ENCODE measurements around the gene SBK1. TPM values are rescaled to one million over a fixed set of nuclear protein-coding genes. Genes with fewer than 3 reads are reported as not detected.

SBK1 gene
- polyA plus RNA-seq, 12 donors, result 8.4 to 26.3 (median 15.9) TPM; not detected in 1

GRCh38 chr16:28280881-28281836 lies 11.2 kb upstream of the SBK1 start:
- DNase-seq, result no peak

GRCh38 chr16:28282045-28282444 lies 10.3 kb upstream of the SBK1 start:
- DNase-seq, result no peak

GRCh38 chr16:28283173-28283572 lies 9.2 kb upstream of the SBK1 start:
- no peak for DNase-seq

DNA sequence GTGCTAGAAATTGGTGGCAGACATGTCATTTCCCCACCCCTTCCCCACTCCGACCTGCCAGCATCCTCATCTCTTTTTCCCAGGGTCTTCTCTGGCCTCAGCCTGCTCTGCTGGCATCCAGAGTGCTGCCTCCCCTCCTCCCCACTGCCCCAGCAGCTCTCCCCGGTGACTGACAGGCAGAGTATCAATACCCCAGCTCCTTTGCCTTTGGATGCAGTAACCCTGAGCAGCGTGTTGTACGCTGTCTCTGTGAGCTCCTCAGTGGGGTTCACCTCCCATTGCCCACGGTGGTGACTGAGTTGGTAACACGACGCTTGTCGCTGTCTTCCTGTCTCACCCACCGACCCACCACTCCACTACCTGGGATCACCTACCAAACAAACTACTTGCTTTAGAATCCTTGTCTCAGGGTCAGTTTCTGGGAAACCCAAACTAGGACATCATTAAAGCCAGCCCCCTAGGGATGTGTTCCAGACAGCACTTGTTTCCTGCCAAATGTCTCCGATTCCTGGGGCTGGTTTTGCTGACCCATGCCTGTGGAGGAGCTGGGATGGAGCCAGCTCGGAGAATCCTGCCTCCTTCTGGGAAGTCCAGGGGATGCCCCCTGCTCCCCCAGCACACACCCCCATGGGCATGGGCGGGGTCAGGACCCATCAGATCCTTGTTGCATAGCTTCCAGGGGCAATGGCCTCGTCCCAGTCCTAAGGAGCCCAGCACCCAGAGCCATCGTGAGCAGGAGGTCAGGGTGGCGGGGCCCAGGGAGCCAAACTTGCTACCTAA lies 8.3 kb upstream of the SBK1 start:
- no peak for DNase-seq

- DNase-seq, result no peak
These were observed 6.7 kb upstream of the SBK1 start for GRCh38 chr16:28285649-28286048.

DNA sequence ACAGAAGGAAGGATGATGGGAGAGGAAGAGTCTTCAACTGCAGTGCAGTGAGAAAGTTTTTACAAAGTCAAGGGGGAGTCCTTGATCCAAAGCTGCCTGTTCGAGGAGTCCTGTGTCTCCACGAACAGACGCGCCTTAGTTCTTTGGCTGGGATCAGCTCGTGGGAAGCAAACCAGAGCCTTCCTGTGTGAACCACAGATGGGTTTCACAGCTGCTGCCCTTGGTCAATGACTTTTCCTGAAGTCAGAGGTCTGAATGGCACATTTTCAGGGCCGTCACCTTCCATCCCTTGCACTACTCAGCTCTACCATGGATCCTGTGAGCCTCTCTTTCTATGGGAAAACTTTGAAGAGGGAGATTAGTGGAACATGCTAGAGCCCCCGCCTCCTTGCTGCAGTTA lies 4.2 kb upstream of the SBK1 start:
- peak; percentile 31 for DNase-seq

- DNase-seq, result no peak
These were observed 3.3 kb upstream of the SBK1 start for GRCh38 chr16:28289048-28289447.

DNA sequence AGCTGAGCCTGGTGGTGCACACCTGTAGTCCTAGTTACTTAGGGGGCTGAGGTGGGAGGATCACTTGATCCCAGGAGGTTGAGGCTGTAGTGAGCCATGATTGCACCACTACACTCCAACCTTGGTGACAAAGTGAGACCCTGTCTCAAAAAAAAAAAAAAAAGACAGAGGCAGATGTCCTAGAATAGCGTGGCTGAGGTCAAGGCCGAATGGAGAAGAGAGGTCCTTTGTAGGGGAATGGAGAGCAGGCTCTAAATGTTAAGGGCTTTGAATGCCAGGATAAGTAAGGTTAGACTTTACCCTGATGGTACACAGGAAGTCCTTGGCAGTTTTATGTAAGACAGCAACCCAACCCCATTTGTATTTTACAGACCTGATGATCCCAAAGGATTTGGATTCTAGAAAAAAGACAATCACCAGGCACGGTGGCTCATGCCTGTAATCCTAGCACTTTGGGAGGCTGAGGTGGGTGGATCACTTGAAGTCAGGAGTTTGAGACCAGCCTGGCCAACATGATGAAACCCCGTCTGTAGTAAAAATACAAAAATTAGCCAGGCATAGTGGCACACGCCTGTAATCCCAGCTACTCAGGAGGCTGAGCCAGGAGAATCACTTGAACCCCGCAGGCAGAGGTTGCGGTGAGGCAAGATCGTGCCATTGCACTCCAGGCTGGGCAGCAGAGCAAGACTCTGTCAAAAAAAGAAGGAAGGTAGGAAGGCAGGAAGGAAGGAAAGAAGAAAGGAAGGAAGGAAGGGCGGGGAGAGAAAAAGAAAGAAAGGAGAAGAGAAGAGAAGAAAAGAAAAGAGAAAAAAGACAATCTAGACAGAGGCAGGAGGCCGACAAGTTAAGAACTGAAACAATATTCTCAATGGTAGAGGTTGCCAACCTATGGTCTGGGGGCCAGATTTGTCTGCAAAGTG lies 2.1 kb upstream of the SBK1 start:
- DNase-seq, result no peak

DNA sequence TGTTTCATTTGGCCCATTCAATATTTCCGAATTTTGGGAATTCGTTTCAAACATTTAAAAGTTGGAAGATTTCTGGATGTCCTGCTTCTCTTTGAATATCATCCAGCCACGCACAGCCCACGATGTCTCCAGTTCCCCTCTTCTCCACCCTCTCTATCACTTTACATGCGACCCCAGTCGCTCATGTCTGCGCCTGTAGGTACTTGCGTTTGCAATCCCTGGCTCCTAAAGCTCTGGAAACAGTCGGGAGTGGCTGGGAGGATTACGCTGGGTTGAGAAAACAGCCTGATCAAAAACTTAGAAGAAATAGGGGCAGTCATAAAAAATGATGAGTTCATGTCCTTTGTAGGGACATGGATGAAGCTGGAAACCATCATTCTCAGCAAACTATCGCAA lies 1.5 kb upstream of the SBK1 start:
- no peak for DNase-seq

DNA sequence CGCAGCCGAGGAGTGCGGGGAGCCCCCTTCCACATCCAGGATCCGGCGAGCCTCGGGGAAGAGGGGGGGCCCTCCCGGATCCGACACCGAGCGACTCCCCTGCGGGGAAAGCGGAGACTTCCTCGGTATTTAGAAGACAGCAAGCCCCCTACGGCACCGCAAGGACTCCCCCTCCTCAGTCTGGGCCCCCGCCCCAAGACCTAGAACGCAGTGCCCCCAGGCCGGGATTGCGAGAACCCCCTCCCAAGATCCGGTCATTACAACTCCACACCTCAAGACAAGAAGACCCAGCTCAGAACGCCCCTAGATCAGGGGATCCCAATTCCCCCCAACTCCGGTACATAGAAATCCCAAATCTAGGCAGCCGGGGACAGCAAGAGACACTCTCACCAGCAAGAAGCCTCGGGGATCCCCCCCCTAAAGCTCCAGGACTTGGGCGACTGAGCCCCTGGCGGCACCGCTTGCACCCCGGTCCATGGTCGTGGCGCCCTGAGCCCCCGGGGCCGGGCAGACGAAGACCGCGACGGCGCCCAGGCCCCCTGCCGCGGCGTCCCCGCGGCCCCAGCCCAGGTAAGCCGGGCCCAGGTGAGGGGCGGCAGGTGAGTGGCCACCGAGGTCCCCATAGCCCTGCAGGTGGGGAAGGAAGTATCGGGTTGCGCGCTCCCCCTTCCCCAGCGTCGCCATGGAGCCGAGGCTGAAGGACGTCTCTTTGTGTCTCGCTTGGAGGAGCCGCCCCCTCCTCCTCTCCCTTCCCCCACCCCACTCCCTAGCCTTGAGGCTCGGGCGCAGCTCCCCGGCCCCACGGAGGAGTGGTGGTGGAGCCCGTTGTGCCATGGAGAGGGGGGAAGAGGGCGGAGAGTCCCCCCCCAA lies 641 bp downstream of the SBK1 start:
- DNase-seq, result no peak

DNA sequence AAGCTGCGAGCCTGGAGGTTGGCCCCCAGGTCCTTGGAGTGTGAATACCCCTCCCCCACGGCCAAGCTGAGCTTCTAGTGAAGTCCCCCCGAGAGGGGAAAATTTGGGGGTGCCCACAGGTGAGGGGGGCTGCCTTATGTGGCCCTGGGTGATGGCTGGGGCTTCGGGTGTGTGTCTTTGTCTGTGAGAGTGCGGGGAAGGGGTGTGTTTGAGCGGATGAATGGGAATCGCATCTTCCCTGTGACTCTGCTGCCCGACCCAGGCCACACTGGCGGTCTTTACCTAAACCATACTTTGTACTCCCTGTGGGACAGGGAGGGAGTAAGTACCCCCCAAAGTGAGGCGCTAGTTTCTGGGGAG lies 1.3 kb downstream of the SBK1 start:
- no peak for DNase-seq

DNA sequence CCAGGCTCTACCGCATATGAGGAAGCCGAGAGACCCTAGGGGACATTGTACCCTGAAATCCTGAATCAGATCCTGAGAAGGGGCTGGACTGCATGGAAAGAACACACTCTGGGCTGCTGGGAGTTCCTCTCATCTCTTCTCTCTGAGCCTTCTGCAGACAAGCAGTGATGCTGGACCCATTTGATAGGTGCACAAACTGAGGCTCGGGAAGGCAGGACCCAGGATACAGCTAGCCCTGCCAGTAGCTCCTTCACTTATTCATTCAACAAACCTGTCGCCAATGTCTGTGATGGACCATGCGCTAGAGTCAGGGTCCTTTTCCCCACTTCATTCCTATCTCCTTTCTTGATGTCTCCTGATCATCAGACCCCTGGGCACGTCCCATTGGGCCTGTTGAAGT lies 1.9 kb downstream of the SBK1 start:
- DNase-seq, result no peak

DNA sequence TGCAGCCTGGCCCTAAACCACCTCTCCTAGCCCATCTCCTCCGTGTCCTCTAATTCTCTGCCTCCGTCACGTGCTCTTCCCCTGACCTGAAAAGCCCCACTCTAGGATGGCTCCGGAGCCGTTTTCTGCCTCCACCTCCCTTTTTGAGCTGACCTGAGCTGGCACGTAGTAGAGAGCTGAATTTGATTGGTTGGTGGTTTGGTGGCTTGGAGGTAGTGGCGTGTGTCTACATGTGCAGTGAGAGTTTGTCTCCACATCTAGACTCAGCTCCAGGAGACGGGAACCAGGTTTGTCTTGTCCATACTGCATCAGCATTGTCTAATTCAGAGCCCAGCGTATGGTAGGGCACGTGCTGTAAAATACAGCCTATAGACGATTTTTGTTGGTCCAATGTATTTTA lies 3.0 kb downstream of the SBK1 start:
- no peak for DNase-seq

DNA sequence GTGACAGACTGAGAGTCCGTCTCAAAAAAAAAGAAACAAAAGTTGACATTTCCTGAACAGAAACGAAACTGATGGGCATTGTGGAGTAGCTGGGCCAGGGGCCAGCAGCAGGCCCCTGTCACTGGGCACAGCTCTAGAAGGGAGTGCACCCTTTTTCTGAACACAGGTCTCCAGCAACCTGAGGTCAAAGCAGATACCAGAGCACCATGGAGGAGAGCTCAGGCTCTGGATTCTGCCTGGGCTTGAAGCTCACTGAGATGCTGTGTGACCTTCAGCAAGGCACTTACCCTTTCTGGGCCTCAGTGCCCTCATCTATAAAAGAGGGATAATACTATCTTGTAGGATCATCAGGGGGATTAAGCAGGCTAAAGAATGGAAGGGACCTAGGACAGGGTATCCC lies 5.0 kb downstream of the SBK1 start:
- DNase-seq, result no peak

DNA sequence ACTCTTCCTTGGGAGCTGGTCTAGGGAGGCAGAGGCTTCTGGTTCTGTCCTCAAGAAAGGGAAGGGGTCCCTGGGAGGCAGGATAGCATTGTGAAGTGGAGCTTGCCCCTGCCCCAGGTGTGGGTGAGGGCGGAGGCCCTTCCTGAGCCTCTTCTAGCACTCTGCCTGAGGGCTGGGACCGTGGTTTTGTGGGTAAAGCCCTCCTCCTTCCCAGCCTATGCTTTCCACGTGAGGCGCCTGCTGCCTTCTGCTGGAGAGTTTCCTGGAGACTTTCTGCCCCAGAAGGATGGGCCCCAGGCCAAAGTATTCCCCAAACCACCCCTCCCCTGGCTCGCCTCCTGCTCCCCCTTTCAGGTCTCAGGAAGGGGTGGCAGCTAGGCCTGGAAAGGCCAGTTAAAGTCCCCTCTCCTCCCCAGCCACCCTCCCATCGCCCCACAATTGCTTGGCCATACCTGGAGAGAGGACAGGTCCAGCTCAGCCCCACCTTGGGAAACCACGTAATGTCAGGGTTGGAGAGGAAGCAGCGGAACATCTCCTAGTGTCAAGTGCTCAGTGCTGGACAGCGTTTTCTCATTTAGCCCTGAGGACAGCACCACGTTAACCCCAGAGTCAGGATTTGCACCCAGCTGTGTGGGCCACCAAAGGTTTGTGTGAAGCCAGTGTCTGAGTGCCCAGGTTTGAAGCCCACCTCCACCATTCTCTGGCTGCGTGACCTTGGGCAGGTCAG lies 5.6 kb downstream of the SBK1 start:
- no peak for DNase-seq

GRCh38 chr16:28298511-28298878 lies 6.2 kb downstream of the SBK1 start:
- DNase-seq, result no peak

GRCh38 chr16:28300327-28300726 lies 8.0 kb downstream of the SBK1 start:
- DNase-seq, result no peak

DNA sequence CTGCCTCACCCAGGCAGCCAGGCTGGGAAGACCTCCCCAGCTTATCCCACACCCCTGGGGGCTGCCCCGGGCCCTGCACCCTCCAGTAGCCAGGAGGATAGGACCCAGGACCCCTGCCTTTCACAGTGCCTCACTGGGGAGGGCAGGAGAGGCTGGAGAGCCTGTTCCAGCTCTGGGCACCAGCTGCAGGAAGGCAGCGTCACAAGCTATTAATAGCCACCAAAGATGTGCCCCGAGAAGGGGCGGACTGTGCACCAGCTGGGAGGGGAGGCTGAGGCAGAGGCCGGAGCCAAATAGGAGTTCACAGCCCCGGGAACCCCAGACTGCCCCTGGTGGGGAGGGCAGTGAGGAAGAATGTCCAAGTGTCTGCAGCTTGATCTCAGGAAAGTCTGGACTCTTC lies 8.8 kb downstream of the SBK1 start:
- DNase-seq, result no peak

GRCh38 chr16:28301620-28302019 lies 9.3 kb downstream of the SBK1 start:
- DNase-seq, result no peak

DNA sequence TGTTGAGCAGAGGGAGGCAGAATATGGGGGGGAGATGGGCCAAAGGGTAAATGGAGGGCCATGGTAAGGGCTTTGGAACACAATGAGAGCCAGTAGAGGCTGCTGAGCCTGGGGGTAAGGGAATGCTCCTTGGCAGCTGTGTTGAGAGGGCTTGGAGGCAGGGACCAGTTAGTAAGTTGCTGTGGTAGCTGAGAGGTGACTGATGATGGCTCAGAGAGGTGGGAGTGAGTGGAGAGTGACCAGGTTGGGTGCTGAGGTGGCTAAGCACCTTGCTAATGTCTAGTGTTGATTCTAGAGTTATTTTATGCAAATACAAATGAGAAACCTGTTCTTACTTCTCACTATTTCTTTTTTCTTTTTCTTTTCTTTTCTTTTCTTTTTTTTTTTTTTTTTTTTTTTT lies 10.8 kb downstream of the SBK1 start:
- DNase-seq, result no peak

Measured in muscle of arm (tissue), 12 donors.